H1 (cell line): ENCODE data around the gene PLPPR2. TPM values are rescaled to one million over a fixed set of nuclear protein-coding genes. Genes with fewer than 3 reads are reported as not detected.

ENCODE experiments used
- polyA plus RNA-seq, 7 experiments: library from polyadenylated mRNA; depleted of rRNA in 3 of 7; stranded (reverse) in 5 of 7; unstranded in 2 of 7; fragments of >200 nt in 5 of 7; fragments of 200-250 nt in 2 of 7; gene quantifications; 1 replicate in 5 of 7; 2 replicates in 1 of 7; 4 replicates in 1 of 7; pipeline versions ENCODE4 v1.2.1 to v1.2.3, GENCODE V29; 2011 to 2013; ENCODE audit warnings: missing spikeins in 2 of 7, mixed read lengths in 2 of 7
- small RNA-seq: library from polyadenylated mRNA; stranded (forward); fragments of <200 nt; extraction: miRNeasy Mini kit (QIAGEN cat#:217004); gene quantifications from one replicate; pipeline ENCODE3, GENCODE V24; 2013; ENCODE audit not compliant: insufficient read depth
- total RNA-seq: library from RNA; stranded (reverse); fragmentation: NEBNext Ultra II Directional; extraction: Animal tissue kit (Norgen Biotek cat#: 25700); gene quantifications from 2 replicates; pipeline ENCODE4 v1.2.1, GENCODE V29; 2021

Gene PLPPR2
- total and polyA plus RNA-seq, 2 of the 8 experiments (the other 6 are each of a cell fraction or from before 2014, with no cell fraction given): 7.2 to 11.7 TPM

Small RNA genes within 50 kb of the gene (small RNA-seq; reads per million reads assigned to genes)
- gene RF00019: not detected

Other genes starting within 250 kb of the PLPPR2 start
- 42.4 and 49.9 TPM in 2 replicates for gene SPC24, start 199.7 kb upstream of the PLPPR2 start, total RNA-seq
- 17.7 and 18.0 TPM in 2 replicates for gene SPC24, start 199.7 kb upstream of the PLPPR2 start, polyA plus RNA-seq (2011; rRNA removed)
- 42.3 and 47.9 TPM in 2 replicates for gene KANK2, start 157.9 kb upstream of the PLPPR2 start, total RNA-seq
- 25.2 and 47.7 TPM in 2 replicates for gene KANK2, start 157.9 kb upstream of the PLPPR2 start, polyA plus RNA-seq (2011; rRNA removed)
- gene ANGPTL8, start 115.8 kb upstream of the PLPPR2 start, total RNA-seq: not detected in 2 replicates
- gene ANGPTL8, start 115.8 kb upstream of the PLPPR2 start, polyA plus RNA-seq (2011; rRNA removed): not detected in 2 replicates
- gene DOCK6, start 92.9 kb upstream of the PLPPR2 start, total RNA-seq: 44.1 and 54.7 TPM in 2 replicates
- gene DOCK6, start 92.9 kb upstream of the PLPPR2 start, polyA plus RNA-seq (2011; rRNA removed): 25.5 and 48.4 TPM in 2 replicates
- not detected in 2 replicates for gene TSPAN16, start 59.3 kb upstream of the PLPPR2 start, total RNA-seq
- gene TSPAN16, start 59.3 kb upstream of the PLPPR2 start, polyA plus RNA-seq (2011; rRNA removed): not detected in 2 replicates
- gene RAB3D, start 15.8 kb upstream of the PLPPR2 start, total RNA-seq: 23.8 and 24.4 TPM in 2 replicates
- gene RAB3D, start 15.8 kb upstream of the PLPPR2 start, polyA plus RNA-seq (2011; rRNA removed): 17.8 and 23.3 TPM in 2 replicates
- 73.5 and 78.2 TPM in 2 replicates for gene TMEM205, start 9.2 kb upstream of the PLPPR2 start, total RNA-seq
- 423 and 441 TPM in 2 replicates for gene TMEM205, start 9.2 kb upstream of the PLPPR2 start, polyA plus RNA-seq (2011; rRNA removed)
- gene CCDC159, start 8.9 kb upstream of the PLPPR2 start, total RNA-seq: 4.0 and 5.5 TPM in 2 replicates
- 5.4 and 7.1 TPM in 2 replicates for gene CCDC159, start 8.9 kb upstream of the PLPPR2 start, polyA plus RNA-seq (2011; rRNA removed)
- 3.1 and 3.2 TPM in 2 replicates for gene SWSAP1, start 19.2 kb downstream of the PLPPR2 start, total RNA-seq
- 5.1 and 5.2 TPM in 2 replicates for gene SWSAP1, start 19.2 kb downstream of the PLPPR2 start, polyA plus RNA-seq (2011; rRNA removed)
- 13.1 and 13.9 TPM in 2 replicates for gene EPOR, start 28.9 kb downstream of the PLPPR2 start, total RNA-seq
- 23.4 and 32.3 TPM in 2 replicates for gene EPOR, start 28.9 kb downstream of the PLPPR2 start, polyA plus RNA-seq (2011; rRNA removed)
- gene RGL3, start 63.9 kb downstream of the PLPPR2 start, total RNA-seq: 40.9 and 47.8 TPM in 2 replicates
- 36.9 and 78.7 TPM in 2 replicates for gene RGL3, start 63.9 kb downstream of the PLPPR2 start, polyA plus RNA-seq (2011; rRNA removed)
- gene ODAD3, start 79.7 kb downstream of the PLPPR2 start, total RNA-seq: 1.6 and 2.2 TPM in 2 replicates
- gene ODAD3, start 79.7 kb downstream of the PLPPR2 start, polyA plus RNA-seq (2011; rRNA removed): 2.1 and 4.4 TPM in 2 replicates
- gene PRKCSH, start 80.2 kb downstream of the PLPPR2 start, total RNA-seq: 337 and 341 TPM in 2 replicates
- 97.2 and 267 TPM in 2 replicates for gene PRKCSH, start 80.2 kb downstream of the PLPPR2 start, polyA plus RNA-seq (2011; rRNA removed)
- 1.0 and 2.0 TPM in 2 replicates for gene ELAVL3, start 125.6 kb downstream of the PLPPR2 start, total RNA-seq
- gene ELAVL3, start 125.6 kb downstream of the PLPPR2 start, polyA plus RNA-seq (2011; rRNA removed): 0.80 and 1.2 TPM in 2 replicates
- gene ZNF653, start 150.4 kb downstream of the PLPPR2 start, total RNA-seq: 7.9 and 9.5 TPM in 2 replicates
- gene ZNF653, start 150.4 kb downstream of the PLPPR2 start, polyA plus RNA-seq (2011; rRNA removed): 7.0 and 13.0 TPM in 2 replicates
- 53.5 and 55.7 TPM in 2 replicates for gene ECSIT, start 173.7 kb downstream of the PLPPR2 start, total RNA-seq
- 74.1 and 118 TPM in 2 replicates for gene ECSIT, start 173.7 kb downstream of the PLPPR2 start, polyA plus RNA-seq (2011; rRNA removed)
- gene CNN1, start 183.4 kb downstream of the PLPPR2 start, total RNA-seq: 29.8 and 32.4 TPM in 2 replicates
- 50.8 and 62.8 TPM in 2 replicates for gene CNN1, start 183.4 kb downstream of the PLPPR2 start, polyA plus RNA-seq (2011; rRNA removed)
- 84.2 and 88.4 TPM in 2 replicates for gene ELOF1, start 203.8 kb downstream of the PLPPR2 start, total RNA-seq
- 101 and 160 TPM in 2 replicates for gene ELOF1, start 203.8 kb downstream of the PLPPR2 start, polyA plus RNA-seq (2011; rRNA removed)
- 8.3 and 9.0 TPM in 2 replicates for gene ACP5, start 222.2 kb downstream of the PLPPR2 start, total RNA-seq
- gene ACP5, start 222.2 kb downstream of the PLPPR2 start, polyA plus RNA-seq (2011; rRNA removed): 14.3 and 16.5 TPM in 2 replicates
- gene ZNF627, start 242.1 kb downstream of the PLPPR2 start, total RNA-seq: 13.7 and 15.8 TPM in 2 replicates
- 5.4 and 7.2 TPM in 2 replicates for gene ZNF627, start 242.1 kb downstream of the PLPPR2 start, polyA plus RNA-seq (2011; rRNA removed)